ENCODE results near the gene HTT.
A peak's percentile ranks its signal among the peaks of the same experiment; 100 is the strongest.
"Not testable (repeated sequence)": the region's sequence is repeated elsewhere in the genome, so short reads cannot be mapped to it uniquely, and the experiment has no call there.

The HTT gene

GRCh38 chr4:3085948-3086670 lies 11.6 kb downstream of the HTT start:
- no peak for DNase-seq

GRCh38 chr4:3087115-3087797 lies 12.8 kb downstream of the HTT start:
- DNase-seq = no peak

GRCh38 chr4:3091464-3091863 lies 17.0 kb downstream of the HTT start:
- no peak for DNase-seq

GRCh38 chr4:3094701-3095100 lies 20.2 kb downstream of the HTT start:
- not testable (repeated sequence) for DNase-seq

GRCh38 chr4:3096202-3096601 lies 21.7 kb downstream of the HTT start:
- no peak for DNase-seq

- DNase-seq = no peak
These were observed 23.9 kb downstream of the HTT start for GRCh38 chr4:3098346-3098745.

GRCh38 chr4:3106339-3107186 lies 32.1 kb downstream of the HTT start:
- peak; percentile 90 for DNase-seq

GRCh38 chr4:3107271-3107670 lies 32.8 kb downstream of the HTT start:
- DNase-seq = no peak

GRCh38 chr4:3107691-3108121 lies 33.2 kb downstream of the HTT start:
- DNase-seq = no peak

- no peak for DNase-seq
These were observed 33.7 kb downstream of the HTT start for GRCh38 chr4:3108211-3108610.

GRCh38 chr4:3111461-3111860 lies 37.0 kb downstream of the HTT start:
- DNase-seq = no peak

- no peak for DNase-seq
These were observed 37.7 kb downstream of the HTT start for GRCh38 chr4:3112201-3112600.

GRCh38 chr4:3112609-3113469 lies 38.4 kb downstream of the HTT start:
- DNase-seq = no peak

- no peak for DNase-seq
These were observed 39.9 kb downstream of the HTT start for GRCh38 chr4:3114377-3114776.

GRCh38 chr4:3115637-3116270 lies 41.3 kb downstream of the HTT start:
- no peak for DNase-seq

GRCh38 chr4:3116955-3117354 lies 42.5 kb downstream of the HTT start:
- DNase-seq = no peak

GRCh38 chr4:3118312-3118711 lies 43.8 kb downstream of the HTT start:
- DNase-seq = no peak

- no peak for DNase-seq
These were observed 45.0 kb downstream of the HTT start for GRCh38 chr4:3119464-3119863.

- DNase-seq = no peak
These were observed 46.6 kb downstream of the HTT start for GRCh38 chr4:3121110-3121509.

GRCh38 chr4:3121596-3121995 lies 47.1 kb downstream of the HTT start:
- no peak for DNase-seq

- DNase-seq = no peak
These were observed 47.6 kb downstream of the HTT start for GRCh38 chr4:3122081-3122563.

- no peak for DNase-seq
These were observed 48.7 kb downstream of the HTT start for GRCh38 chr4:3123181-3123671.

All from stimulated activated CD4-positive, alpha-beta T cell treated with anti-CD3 and anti-CD28 coated beads, Interleukin-12 subunit alpha, Interleukin-12 subunit beta, amount 100 ng/mL, for 4 hours (primary cell).